PC-9 (cell line): ENCODE measurements around the gene ACAP3. TPM values are rescaled to one million over a fixed set of nuclear protein-coding genes. Genes with fewer than 3 reads are reported as not detected.

Experiments used
- BruUV-seq: library from RNA; stranded (reverse); fragments of 400-500 nt; replicated peaks from 2 replicates; lab custom pipeline; 2021; lab: Mats Ljungman, UMichigan
- CTCF ChIA-PET: fragments of 300-600 bp; sonication (Branson Sonifier 250); formaldehyde crosslinking; loops from one replicate; lab custom pipeline; 2022; ENCODE audit warnings: antibody characterized with exemption; lab: Charles Lee
- POLR2A ChIA-PET: fragments of 300-600 bp; sonication (Branson Sonifier 250); formaldehyde crosslinking; loops from one replicate; lab custom pipeline; 2022; ENCODE audit warnings: antibody characterized with exemption; ENCODE audit not compliant: unreplicated experiment; lab: Charles Lee
- DNase-seq, 2 experiments: peaks; one replicate each; pipeline versions ENCODE4 v3.0.0 to v3.0.0-alpha.2; 2015 to 2022; ENCODE audit warnings: mixed read lengths in 1 of 2
- H2AFZ ChIP-seq: fragments of 200-600 bp; sonication (generic); 2 replicates; pipeline ENCODE4 v1.8.1; 2017; ENCODE audit warnings: antibody characterized with exemption
- H3F3A ChIP-seq: fragments of 200-600 bp; sonication (generic); 2 replicates; pipeline ENCODE4 v1.8.1; 2017; ENCODE audit warnings: antibody characterized with exemption, mild to moderate bottlenecking, low read depth; ENCODE audit not compliant: insufficient read depth
- H3K27ac ChIP-seq: fragments of 200-600 bp; sonication (generic); 2 replicates; pipeline ENCODE4 v1.6.1; 2016; ENCODE audit warnings: mixed run types
- H3K27me3 ChIP-seq: fragments of 200-600 bp; sonication (generic); 2 replicates; pipeline ENCODE4 v1.6.1; 2016; ENCODE audit warnings: low read depth, mixed run types; ENCODE audit not compliant: insufficient read depth
- H3K36me3 ChIP-seq: fragments of 200-600 bp; sonication (generic); 2 replicates; pipeline ENCODE4 v1.6.1; 2016; ENCODE audit warnings: low read depth, mixed run types
- H3K4me1 ChIP-seq: fragments of 200-600 bp; sonication (generic); replicated peaks from 2 replicates; pipeline ENCODE4 v1.6.1; 2016; ENCODE audit warnings: mixed run types; ENCODE audit not compliant: insufficient read depth
- H3K4me2 ChIP-seq: fragments of 200-600 bp; sonication (generic); 2 replicates; pipeline ENCODE4 v1.6.1; 2017; ENCODE audit warnings: mixed run types
- H3K4me3 ChIP-seq: fragments of 200-600 bp; sonication (generic); 2 replicates; pipeline ENCODE4 v1.6.1; 2016; ENCODE audit warnings: mixed run types
- H3K79me2 ChIP-seq: fragments of 200-600 bp; sonication (generic); 2 replicates; pipeline ENCODE4 v1.6.1; 2017; ENCODE audit warnings: low read depth, mixed run types
- H3K9me2 ChIP-seq: fragments of 200-600 bp; sonication (generic); 2 replicates; pipeline ENCODE4 v1.8.1; 2017; ENCODE audit warnings: mild to moderate bottlenecking; ENCODE audit not compliant: insufficient read depth
- H3K9me3 ChIP-seq: fragments of 200-600 bp; sonication (generic); 2 replicates; pipeline ENCODE4 v1.8.1; 2016; ENCODE audit warnings: low read depth; ENCODE audit not compliant: insufficient read depth
- H4K20me1 ChIP-seq: fragments of 200-600 bp; sonication (generic); 2 replicates; pipeline ENCODE4 v1.8.1; 2017; ENCODE audit not compliant: insufficient read depth
- EZH2 ChIP-seq: fragments of 200-600 bp; sonication (generic); IDR thresholded peaks from 2 replicates; pipeline ENCODE4 v1.8.0; 2017; ENCODE audit warnings: antibody characterized with exemption, low read depth
- intact Hi-C: fragments of 100-400 bp; cut with micrococcal nuclease; formaldehyde crosslinking; loops from one replicate; pipeline ENCODE4 v1.10.0; 2022; ENCODE audit not compliant: unreplicated experiment
- total RNA-seq: library from RNA; stranded (reverse); gene quantifications from 2 replicates; pipeline ENCODE4 v1.2.3, GENCODE V29; 2021
- TF ChIP-seq, protein P1 (sequence below): fragments of 200-600 bp; sonication (generic); conservative IDR thresholded peaks from 2 replicates; pipeline ENCODE4 v1.6.1; 2017; ENCODE audit warnings: mixed run types, antibody characterized with exemption, mild to moderate bottlenecking, moderate library complexity

Gene ACAP3
- total RNA-seq, 1 experiment from 2014 or later: 54.8 TPM

DNA sequence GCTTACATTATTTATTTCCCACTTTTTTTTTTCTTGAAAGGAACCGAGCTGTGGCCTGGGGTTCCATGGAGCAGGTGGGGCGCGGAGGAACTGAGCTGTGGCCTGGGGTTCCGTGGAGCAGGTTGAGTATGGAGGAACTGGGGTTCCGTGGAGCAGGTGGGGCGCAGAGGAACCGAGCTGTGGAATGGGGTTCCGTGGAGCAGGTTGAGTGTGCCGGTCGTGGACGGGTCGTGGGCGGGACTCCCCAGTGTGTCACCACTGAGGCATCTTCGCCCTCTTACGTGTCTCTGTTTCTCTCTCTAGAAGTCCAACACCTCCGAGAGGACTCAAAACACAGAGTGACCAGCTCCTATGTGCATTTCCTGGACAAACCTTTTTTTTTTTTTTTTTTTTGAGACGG lies 28.7 kb downstream of the ACAP3 start:
- ChIA-PET CTCF (no interaction called here), POLR2A (interaction anchor here (0.6 kb wide), 1 partner anchor 116 kb away, joined by 3 read pairs; no protein-coding TSS in a partner anchor)
- no peaks in the 10 kb centered on the region for H4K20me1 ChIP-seq
- no peak for TF ChIP-seq EZH2
- TF ChIP-seq, protein P1, sequence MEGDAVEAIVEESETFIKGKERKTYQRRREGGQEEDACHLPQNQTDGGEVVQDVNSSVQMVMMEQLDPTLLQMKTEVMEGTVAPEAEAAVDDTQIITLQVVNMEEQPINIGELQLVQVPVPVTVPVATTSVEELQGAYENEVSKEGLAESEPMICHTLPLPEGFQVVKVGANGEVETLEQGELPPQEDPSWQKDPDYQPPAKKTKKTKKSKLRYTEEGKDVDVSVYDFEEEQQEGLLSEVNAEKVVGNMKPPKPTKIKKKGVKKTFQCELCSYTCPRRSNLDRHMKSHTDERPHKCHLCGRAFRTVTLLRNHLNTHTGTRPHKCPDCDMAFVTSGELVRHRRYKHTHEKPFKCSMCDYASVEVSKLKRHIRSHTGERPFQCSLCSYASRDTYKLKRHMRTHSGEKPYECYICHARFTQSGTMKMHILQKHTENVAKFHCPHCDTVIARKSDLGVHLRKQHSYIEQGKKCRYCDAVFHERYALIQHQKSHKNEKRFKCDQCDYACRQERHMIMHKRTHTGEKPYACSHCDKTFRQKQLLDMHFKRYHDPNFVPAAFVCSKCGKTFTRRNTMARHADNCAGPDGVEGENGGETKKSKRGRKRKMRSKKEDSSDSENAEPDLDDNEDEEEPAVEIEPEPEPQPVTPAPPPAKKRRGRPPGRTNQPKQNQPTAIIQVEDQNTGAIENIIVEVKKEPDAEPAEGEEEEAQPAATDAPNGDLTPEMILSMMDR: no peak
- H2AFZ ChIP-seq: no peak overlapping the region
- no peaks in the 10 kb centered on the region for H3K79me2 ChIP-seq
- no peak overlapping the region for H3K4me3 ChIP-seq
- no peaks in the 10 kb centered on the region for H3K27me3 ChIP-seq
- no peak for DNase-seq
- H3K4me1 ChIP-seq: peaks cover 13% of the 10 kb centered on the region
- H3K36me3 ChIP-seq: no peaks in the 10 kb centered on the region
- H3K4me2 ChIP-seq: no peak overlapping the region
- no TSS peak for BruUV-seq
- H3K9me3 ChIP-seq: no peaks in the 10 kb centered on the region
- H3K27ac ChIP-seq: no peak overlapping the region
- H3K9me2 ChIP-seq: no peaks in the 10 kb centered on the region
- intact Hi-C loops: no loop called here
- H3F3A ChIP-seq: peaks cover 15% of the 10 kb centered on the region; the same call in 1 of the 2 replicates

DNA sequence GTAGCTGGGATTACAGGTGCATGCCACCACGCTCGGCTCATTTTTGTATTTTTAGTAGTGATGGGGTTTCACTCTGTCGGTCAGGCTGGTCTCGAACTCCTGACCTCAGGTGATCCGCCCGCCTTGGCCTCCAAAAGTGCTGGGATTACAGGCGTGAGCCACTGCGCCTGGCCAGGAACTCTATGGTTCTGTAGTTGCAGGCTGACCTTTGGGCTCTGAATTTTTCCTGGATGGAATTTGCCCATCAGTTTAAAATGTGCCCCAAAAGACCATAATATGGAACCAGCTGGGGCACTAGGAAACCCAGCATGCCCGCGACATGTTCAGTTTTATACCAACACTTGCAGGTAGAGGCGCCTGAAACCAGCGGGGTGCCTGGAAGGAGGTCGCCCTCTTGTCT lies 29.1 kb downstream of the ACAP3 start:
- H3K9me3 ChIP-seq: no peaks in the 10 kb centered on the region
- H3K4me2 ChIP-seq: no peak overlapping the region
- H3K36me3 ChIP-seq: no peaks in the 10 kb centered on the region
- peaks cover 14% of the 10 kb centered on the region; the same call in 1 of the 2 replicates for H3F3A ChIP-seq
- H3K79me2 ChIP-seq: no peaks in the 10 kb centered on the region
- no peak for TF ChIP-seq EZH2
- TF ChIP-seq, protein P1: no peak
- no peaks in the 10 kb centered on the region for H3K9me2 ChIP-seq
- DNase-seq: no peak
- H2AFZ ChIP-seq: no peak overlapping the region
- H4K20me1 ChIP-seq: no peaks in the 10 kb centered on the region
- CTCF ChIA-PET: no interaction called here
- H3K4me3 ChIP-seq: no peak overlapping the region
- peaks cover 11% of the 10 kb centered on the region for H3K4me1 ChIP-seq
- no peaks in the 10 kb centered on the region for H3K27me3 ChIP-seq
- no TSS peak for BruUV-seq
- H3K27ac ChIP-seq: no peak overlapping the region
- POLR2A ChIA-PET: interaction anchor here (0.6 kb wide), 1 partner anchor 116 kb away, joined by 3 read pairs; no protein-coding TSS in a partner anchor
- intact Hi-C loops: no loop called here

DNA sequence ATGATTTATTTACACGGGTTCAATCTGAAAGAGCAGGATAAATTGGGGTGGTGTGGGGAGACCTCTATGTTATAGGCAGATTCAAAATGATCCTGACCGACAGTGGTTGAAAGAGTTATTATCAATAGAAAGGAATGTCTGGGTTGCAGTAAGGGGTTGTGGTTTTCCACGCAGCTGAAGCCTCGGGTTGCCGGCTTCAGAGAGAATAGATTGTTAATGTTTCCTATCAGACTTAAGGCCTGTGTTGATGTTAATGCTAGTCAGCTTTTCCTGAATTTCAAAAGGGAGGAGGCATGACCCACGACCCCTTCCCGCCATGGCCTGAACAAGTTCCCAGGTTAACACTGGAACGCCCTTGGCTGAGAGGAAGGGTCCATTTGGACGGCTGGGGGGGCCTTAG lies 31.9 kb downstream of the ACAP3 start:
- H3K4me3 ChIP-seq: no peak overlapping the region
- no peak overlapping the region for H3K27ac ChIP-seq
- H3K9me2 ChIP-seq: no peaks in the 10 kb centered on the region
- POLR2A ChIA-PET: no interaction called here
- no peaks in the 10 kb centered on the region for H3K9me3 ChIP-seq
- no TSS peak for BruUV-seq
- peaks cover 16% of the 10 kb centered on the region for H3K4me1 ChIP-seq
- H3F3A ChIP-seq: peaks cover 13% of the 10 kb centered on the region
- no peak overlapping the region for H2AFZ ChIP-seq
- DNase-seq: no peak
- peaks cover 4% of the 10 kb centered on the region; the same call in 1 of the 2 replicates for H3K36me3 ChIP-seq
- H3K27me3 ChIP-seq: no peaks in the 10 kb centered on the region
- H3K4me2 ChIP-seq: no peak overlapping the region
- intact Hi-C loops: no loop called here
- CTCF ChIA-PET: interaction anchor here (0.7 kb wide), 1 partner anchor 159 kb away, joined by 3 read pairs; no protein-coding TSS in a partner anchor
- H3K79me2 ChIP-seq: peaks cover 25% of the 10 kb centered on the region
- peaks cover 20% of the 10 kb centered on the region for H4K20me1 ChIP-seq
- TF ChIP-seq EZH2: no peak
- TF ChIP-seq, protein P1: no peak
